Ishikawa (cell line): ENCODE results near the gene VPS54.

Experiments
- CEBPB ChIP-seq: IDR thresholded peaks from 2 replicates; pipeline ENCODE4 v1.6.1; 2012
- CREB1 ChIP-seq: IDR thresholded peaks from 2 replicates; pipeline ENCODE4 v1.6.1; 2012; ENCODE audit warnings: low read depth
- EP300 ChIP-seq: IDR thresholded peaks from 2 replicates; pipeline ENCODE4 v1.6.1; 2012; ENCODE audit warnings: borderline replicate concordance
- FOXM1 ChIP-seq: IDR thresholded peaks from 2 replicates; pipeline ENCODE4 v1.6.1; 2012; ENCODE audit warnings: low read depth, borderline replicate concordance
- NFIC ChIP-seq: IDR thresholded peaks from 2 replicates; pipeline ENCODE4 v1.6.1; 2012
- RAD21 ChIP-seq: IDR thresholded peaks from 2 replicates; pipeline ENCODE4 v1.6.1; 2012; ENCODE audit warnings: low read depth
- TAF1 ChIP-seq: IDR thresholded peaks from 2 replicates; pipeline ENCODE4 v1.6.1; 2012; ENCODE audit warnings: low read depth, mild to moderate bottlenecking
- TCF12 ChIP-seq: IDR thresholded peaks from 2 replicates; pipeline ENCODE4 v1.6.1; 2012; ENCODE audit warnings: low read depth
- TEAD4 ChIP-seq: IDR thresholded peaks from 2 replicates; pipeline ENCODE4 v1.6.1; 2012
- YY1 ChIP-seq: IDR thresholded peaks from 2 replicates; pipeline ENCODE4 v1.6.1; 2012; ENCODE audit warnings: low read depth
- TF ChIP-seq, protein P1 (sequence below): IDR thresholded peaks from 2 replicates; pipeline ENCODE4 v1.6.1; 2012
- TF ChIP-seq, protein P2 (sequence below): IDR thresholded peaks from 2 replicates; pipeline ENCODE4 v1.6.1; 2012
- TF ChIP-seq, protein P3 (sequence below): IDR thresholded peaks from 2 replicates; pipeline ENCODE4 v1.6.1; 2012; ENCODE audit warnings: low read depth, mild to moderate bottlenecking

DNA sequence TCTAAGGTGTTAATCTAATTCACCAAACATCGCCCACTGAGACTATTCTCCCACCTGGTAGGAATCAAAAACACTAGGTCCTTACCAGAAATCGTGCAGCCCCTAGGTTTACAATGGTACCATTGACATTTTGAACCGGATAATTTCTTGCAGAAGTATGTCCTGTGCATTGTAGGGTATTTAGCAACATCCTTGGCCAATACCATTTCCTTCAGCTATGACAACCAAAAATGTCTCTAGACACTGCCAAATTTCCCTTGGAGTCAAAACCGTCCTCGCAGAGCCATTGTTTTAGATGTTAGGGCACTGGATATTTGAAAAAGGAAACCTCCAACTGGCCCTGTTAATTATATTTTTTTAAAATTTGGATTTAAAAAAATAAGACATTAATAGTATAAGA is 3.8 kb downstream of the VPS54 start:
- TF ChIP-seq RAD21: no peak
- no peak for TF ChIP-seq EP300
- TF ChIP-seq, protein P1, sequence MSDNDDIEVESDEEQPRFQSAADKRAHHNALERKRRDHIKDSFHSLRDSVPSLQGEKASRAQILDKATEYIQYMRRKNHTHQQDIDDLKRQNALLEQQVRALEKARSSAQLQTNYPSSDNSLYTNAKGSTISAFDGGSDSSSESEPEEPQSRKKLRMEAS: no peak
- no peak for TF ChIP-seq CEBPB
- no peak for TF ChIP-seq NFIC
- no peak for TF ChIP-seq YY1
- TF ChIP-seq TEAD4: no peak
- no peak for TF ChIP-seq TCF12
- TF ChIP-seq, protein P2, sequence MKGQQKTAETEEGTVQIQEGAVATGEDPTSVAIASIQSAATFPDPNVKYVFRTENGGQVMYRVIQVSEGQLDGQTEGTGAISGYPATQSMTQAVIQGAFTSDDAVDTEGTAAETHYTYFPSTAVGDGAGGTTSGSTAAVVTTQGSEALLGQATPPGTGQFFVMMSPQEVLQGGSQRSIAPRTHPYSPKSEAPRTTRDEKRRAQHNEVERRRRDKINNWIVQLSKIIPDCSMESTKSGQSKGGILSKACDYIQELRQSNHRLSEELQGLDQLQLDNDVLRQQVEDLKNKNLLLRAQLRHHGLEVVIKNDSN: no peak
- no peak for TF ChIP-seq CREB1
- TF ChIP-seq, protein P3, sequence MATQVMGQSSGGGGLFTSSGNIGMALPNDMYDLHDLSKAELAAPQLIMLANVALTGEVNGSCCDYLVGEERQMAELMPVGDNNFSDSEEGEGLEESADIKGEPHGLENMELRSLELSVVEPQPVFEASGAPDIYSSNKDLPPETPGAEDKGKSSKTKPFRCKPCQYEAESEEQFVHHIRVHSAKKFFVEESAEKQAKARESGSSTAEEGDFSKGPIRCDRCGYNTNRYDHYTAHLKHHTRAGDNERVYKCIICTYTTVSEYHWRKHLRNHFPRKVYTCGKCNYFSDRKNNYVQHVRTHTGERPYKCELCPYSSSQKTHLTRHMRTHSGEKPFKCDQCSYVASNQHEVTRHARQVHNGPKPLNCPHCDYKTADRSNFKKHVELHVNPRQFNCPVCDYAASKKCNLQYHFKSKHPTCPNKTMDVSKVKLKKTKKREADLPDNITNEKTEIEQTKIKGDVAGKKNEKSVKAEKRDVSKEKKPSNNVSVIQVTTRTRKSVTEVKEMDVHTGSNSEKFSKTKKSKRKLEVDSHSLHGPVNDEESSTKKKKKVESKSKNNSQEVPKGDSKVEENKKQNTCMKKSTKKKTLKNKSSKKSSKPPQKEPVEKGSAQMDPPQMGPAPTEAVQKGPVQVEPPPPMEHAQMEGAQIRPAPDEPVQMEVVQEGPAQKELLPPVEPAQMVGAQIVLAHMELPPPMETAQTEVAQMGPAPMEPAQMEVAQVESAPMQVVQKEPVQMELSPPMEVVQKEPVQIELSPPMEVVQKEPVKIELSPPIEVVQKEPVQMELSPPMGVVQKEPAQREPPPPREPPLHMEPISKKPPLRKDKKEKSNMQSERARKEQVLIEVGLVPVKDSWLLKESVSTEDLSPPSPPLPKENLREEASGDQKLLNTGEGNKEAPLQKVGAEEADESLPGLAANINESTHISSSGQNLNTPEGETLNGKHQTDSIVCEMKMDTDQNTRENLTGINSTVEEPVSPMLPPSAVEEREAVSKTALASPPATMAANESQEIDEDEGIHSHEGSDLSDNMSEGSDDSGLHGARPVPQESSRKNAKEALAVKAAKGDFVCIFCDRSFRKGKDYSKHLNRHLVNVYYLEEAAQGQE: no peak
- no peak for TF ChIP-seq FOXM1
- TF ChIP-seq TAF1: no peak
